Stomach (tissue), 9 donors: ENCODE data around the gene TSLP. TPM values are rescaled to one million over a fixed set of nuclear protein-coding genes. Genes with fewer than 3 reads are reported as not detected.

ENCODE experiments used
- DNase-seq, 2 donors: peaks; one replicate each; pipeline versions ENCODE4 v3.0.0 to v3.0.0-alpha.2; 2013 to 2019
- H3K27ac ChIP-seq, 5 donors: fragments of 200-600 bp in 4 of 5; sonication (generic) in 4 of 5; one replicate each; pipeline ENCODE4 v1.5.1; 2013 to 2019; ENCODE audit warnings: mild to moderate bottlenecking in 1 of 5, moderate library complexity in 1 of 5
- H3K27me3 ChIP-seq, 3 donors: fragments of 200-600 bp; sonication (generic); one replicate each; pipeline ENCODE4 v1.5.1; 2017 to 2019; ENCODE audit warnings: mixed run types in 1 of 3
- H3K36me3 ChIP-seq, 4 donors: fragments of 200-600 bp; sonication (generic); 1 replicate in 3 of 4; 2 replicates in 1 of 4; pipeline ENCODE4 v1.5.1; 2016 to 2019
- H3K4me1 ChIP-seq, 4 donors: fragments of 200-600 bp; sonication (generic); one replicate each; pipeline ENCODE4 v1.5.1; 2016 to 2019
- H3K4me3 ChIP-seq, 4 donors: fragments of 200-600 bp; sonication (generic) in 3 of 4; one replicate each; pipeline ENCODE4 v1.5.1; 2016 to 2019; ENCODE audit warnings: mild to moderate bottlenecking in 1 of 4
- H3K9me3 ChIP-seq, 4 donors: fragments of 200-600 bp; sonication (generic); one replicate each; pipeline ENCODE4 v1.5.1; 2016 to 2019
- EP300 ChIP-seq: sonication (generic); formaldehyde crosslinking; IDR thresholded peaks from one replicate; pipeline ENCODE4 v1.6.1; 2017; ENCODE audit warnings: antibody characterized with exemption
- POLR2A ChIP-seq, 4 donors: fragments of 450-650 bp; IDR thresholded peaks; one replicate each; pipeline ENCODE4 v1.6.1; 2016; ENCODE audit warnings: antibody characterized with exemption in 4 of 4, control low read depth in 2 of 4, mild to moderate bottlenecking in 1 of 4, moderate library complexity in 1 of 4
- POLR2AphosphoS5 ChIP-seq, 3 donors: sonication (generic); formaldehyde crosslinking; IDR thresholded peaks; one replicate each; pipeline ENCODE4 v1.6.1; 2016; ENCODE audit warnings: antibody characterized with exemption in 3 of 3
- WGBS, 5 donors: extraction: QIAGEN DNeasy Blood & Tissue Kit in 3 of 5; methylation state at CpG; one replicate each; pipeline versions ENCODE4 v1.1.5 to v1.1.7; 2013 to 2018; 5-methylcytosine and 5-hydroxymethylcytosine counted together
- intact Hi-C: fragments of 100-400 bp; cut with DNase I; formaldehyde crosslinking; loops from one replicate; pipeline ENCODE4 v1.15.1; 2023; ENCODE audit warnings: low total_unique reads
- polyA plus RNA-seq, 3 donors: library from polyadenylated mRNA; stranded (reverse); fragments of 200-250 nt; gene quantifications; one replicate each; pipeline ENCODE4 v1.2.3, GENCODE V29; 2013
- total RNA-seq, 5 donors: library from RNA; depleted of rRNA; stranded (reverse); fragments of >200 nt; gene quantifications; one replicate each; pipeline versions ENCODE4 v1.1.0 to v1.2.3, GENCODE V29; 2014 to 2016
- TF ChIP-seq, protein P1 (sequence below), 7 experiments: fragments of 450-650 bp in 4 of 7; fragments of 200-600 bp in 3 of 7; sonication (generic) in 3 of 7; IDR thresholded peaks; one replicate each; pipeline ENCODE4 v1.5.1; 2016 to 2019; ENCODE audit warnings: antibody characterized with exemption in 7 of 7, control low read depth in 2 of 7, mild to moderate bottlenecking in 1 of 7
- donor health status: healthy with polysubstance abuse.
- donor health status: Bipolar disorder and iron deficiency.
- donor health status: healthy.

The TSLP gene
- total and polyA plus RNA-seq, 8 donors, result 0.37 to 18.1 (median 3.1) TPM; not detected in 2

DNA sequence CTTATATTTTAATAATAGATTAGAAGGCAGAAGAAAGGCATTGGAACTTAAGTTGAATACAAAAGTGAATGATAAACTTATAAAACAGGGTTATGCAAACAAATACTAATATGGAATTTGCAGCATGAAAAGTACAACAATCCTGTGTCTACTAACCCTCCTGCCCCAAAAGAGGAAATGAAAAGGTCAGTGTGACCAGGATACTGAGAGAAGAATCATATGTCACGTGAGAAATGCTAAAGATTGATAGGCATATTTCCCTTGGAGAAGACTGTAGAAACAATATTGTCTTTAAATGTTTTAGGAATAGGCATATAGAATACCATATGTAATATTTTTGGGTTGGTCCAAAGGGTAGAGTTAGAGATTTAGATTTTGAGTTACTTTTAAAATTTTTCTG is 24.5 kb downstream of the TSLP start:
- H3K4me1 ChIP-seq, result peaks cover 13 to 33% (median 27%) of the 10 kb centered on the region in 4 donors
- no peak overlapping the region for H3K4me3 ChIP-seq
- H3K27ac ChIP-seq, result no peak overlapping the region
- intact Hi-C loops, result loop anchor here (10.0 kb wide), 1 partner anchor 341 kb away; no protein-coding TSS in a partner anchor
- H3K27me3 ChIP-seq, result no peaks in the 10 kb centered on the region
- no peak for TF ChIP-seq EP300
- TF ChIP-seq POLR2A (IDR thresholded peaks at IDR 0.05), result no peak
- TF ChIP-seq, protein P1, sequence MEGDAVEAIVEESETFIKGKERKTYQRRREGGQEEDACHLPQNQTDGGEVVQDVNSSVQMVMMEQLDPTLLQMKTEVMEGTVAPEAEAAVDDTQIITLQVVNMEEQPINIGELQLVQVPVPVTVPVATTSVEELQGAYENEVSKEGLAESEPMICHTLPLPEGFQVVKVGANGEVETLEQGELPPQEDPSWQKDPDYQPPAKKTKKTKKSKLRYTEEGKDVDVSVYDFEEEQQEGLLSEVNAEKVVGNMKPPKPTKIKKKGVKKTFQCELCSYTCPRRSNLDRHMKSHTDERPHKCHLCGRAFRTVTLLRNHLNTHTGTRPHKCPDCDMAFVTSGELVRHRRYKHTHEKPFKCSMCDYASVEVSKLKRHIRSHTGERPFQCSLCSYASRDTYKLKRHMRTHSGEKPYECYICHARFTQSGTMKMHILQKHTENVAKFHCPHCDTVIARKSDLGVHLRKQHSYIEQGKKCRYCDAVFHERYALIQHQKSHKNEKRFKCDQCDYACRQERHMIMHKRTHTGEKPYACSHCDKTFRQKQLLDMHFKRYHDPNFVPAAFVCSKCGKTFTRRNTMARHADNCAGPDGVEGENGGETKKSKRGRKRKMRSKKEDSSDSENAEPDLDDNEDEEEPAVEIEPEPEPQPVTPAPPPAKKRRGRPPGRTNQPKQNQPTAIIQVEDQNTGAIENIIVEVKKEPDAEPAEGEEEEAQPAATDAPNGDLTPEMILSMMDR (IDR thresholded peaks at IDR 0.05), result no peak
- TF ChIP-seq POLR2AphosphoS5 (IDR thresholded peaks at IDR 0.05), result no peak
- no peak for DNase-seq
- H3K36me3 ChIP-seq, result peaks cover 5 to 59% (median 50%) of the 10 kb centered on the region in 4 donors
- 80 to 91% (median 90%) methylated on average over 1 of the region's 1 CpG for WGBS, 5 donors
- no peaks in the 10 kb centered on the region for H3K9me3 ChIP-seq

DNA sequence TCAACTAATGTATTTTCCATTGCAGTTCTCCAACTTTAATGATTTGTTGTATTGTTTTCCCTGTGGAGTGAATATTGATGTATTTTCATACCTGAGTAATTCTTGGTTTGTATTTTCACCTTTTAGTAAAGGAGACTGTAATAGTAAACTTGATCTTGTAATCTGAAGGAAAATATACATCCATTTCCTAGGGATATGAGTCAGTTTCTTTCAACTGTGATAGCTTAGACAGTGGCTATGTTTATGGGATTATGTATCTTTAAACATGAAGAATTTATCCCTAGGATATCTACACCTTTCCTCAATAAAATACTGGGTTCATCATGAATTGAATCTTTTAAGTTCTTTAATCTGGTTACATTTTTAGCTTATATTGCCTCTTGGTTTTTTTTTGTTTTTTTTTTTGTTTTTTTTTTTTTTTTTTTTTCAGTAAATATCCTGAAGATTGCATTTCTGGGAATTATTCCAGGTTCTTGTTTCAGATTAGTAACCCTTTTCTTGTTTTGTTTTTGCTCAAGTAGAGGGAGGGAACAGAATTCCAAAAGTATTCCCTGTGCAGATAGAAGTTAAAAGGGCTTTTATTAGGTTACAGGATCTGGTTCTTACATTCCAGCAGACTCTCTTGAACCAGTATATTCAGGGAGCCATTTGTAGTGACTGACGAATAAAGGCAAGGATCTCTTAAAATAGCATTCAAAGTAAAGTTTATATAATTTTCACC is 27.7 kb downstream of the TSLP start:
- DNase-seq, result no peak
- TF ChIP-seq EP300 (no peak), POLR2A (IDR thresholded peaks at IDR 0.05) (no peak), POLR2AphosphoS5 (IDR thresholded peaks at IDR 0.05) (no peak)
- TF ChIP-seq, protein P1 (IDR thresholded peaks at IDR 0.05), result no peak
- WGBS, 5 donors, result 0 to 79% (median 52%) methylated on average over 1 of the region's 1 CpG
- no peaks in the 10 kb centered on the region for H3K27me3 ChIP-seq
- peaks cover 19 to 91% (median 82%) of the 10 kb centered on the region in 4 donors for H3K36me3 ChIP-seq
- H3K27ac ChIP-seq, result no peak overlapping the region
- no peak overlapping the region for H3K4me3 ChIP-seq
- no peaks in the 10 kb centered on the region for H3K9me3 ChIP-seq
- intact Hi-C loops, result loop anchor here (10.0 kb wide), 1 partner anchor 344 kb away; no protein-coding TSS in a partner anchor
- peaks cover under 1 to 11% (median 5%) of the 10 kb centered on the region in 4 donors for H3K4me1 ChIP-seq

DNA sequence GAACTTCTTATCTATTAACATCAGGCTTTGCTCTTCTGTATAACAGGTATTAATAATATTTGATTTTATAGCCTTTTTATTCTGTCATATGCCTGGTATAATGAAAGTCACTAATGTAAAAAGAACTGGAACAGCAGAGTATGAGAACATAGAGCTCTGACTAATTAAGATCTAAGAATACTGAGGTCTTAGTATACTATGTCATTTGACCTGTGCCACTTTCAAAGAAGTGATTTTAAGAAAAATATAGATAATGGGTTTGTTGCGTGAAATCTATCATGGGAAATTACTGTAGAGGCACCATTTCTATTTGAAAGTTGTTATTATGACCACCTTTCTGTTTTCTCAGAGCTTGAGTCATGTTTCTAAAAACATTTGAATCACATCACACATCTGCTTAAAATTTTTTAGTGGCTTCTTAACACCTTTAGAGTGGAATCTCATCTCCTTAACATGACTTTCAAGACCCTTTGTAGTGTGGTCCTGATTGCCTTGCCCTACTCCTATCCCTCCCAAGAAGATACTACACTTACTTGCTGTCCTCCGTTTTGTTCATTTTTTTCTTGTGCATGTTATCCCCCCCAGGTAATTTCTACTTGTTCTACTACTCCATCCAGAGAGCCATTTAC is 34.9 kb downstream of the TSLP start:
- no peak overlapping the region for H3K27ac ChIP-seq
- H3K9me3 ChIP-seq, result no peaks in the 10 kb centered on the region
- H3K4me3 ChIP-seq, result no peak overlapping the region
- WGBS, 5 donors, result 92 to 98% (median 97%) methylated on average over 2 of the region's 2 CpGs
- peaks cover 0 to 8% (median 2%) of the 10 kb centered on the region in 4 donors for H3K4me1 ChIP-seq
- intact Hi-C loops, result no loop called here
- H3K36me3 ChIP-seq, result peaks cover 32 to 100% (median 92%) of the 10 kb centered on the region in 4 donors
- no peak for TF ChIP-seq EP300
- TF ChIP-seq POLR2AphosphoS5 (IDR thresholded peaks at IDR 0.05), result no peak
- TF ChIP-seq, protein P1 (IDR thresholded peaks at IDR 0.05), result no peak
- no peaks in the 10 kb centered on the region for H3K27me3 ChIP-seq
- DNase-seq, result no peak

DNA sequence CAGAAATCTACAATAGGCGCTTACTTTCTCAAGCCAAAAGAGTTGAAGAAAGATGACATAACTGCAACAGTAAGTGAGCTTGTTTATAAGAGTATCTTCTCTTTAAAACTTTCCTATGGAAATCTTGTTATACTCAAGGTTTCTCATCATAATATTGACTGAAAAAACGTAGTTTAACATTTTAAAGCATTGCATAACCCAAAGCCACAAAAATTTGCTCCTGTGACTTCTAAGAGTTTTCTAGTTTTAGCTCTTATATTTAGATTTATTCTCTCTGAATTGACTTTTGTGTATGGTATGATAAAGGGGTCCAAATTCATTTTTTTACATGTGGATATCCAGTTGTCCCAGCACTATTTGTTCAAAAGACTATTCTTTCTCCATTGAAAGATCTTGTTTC is 35.9 kb downstream of the TSLP start:
- no peaks in the 10 kb centered on the region for H3K9me3 ChIP-seq
- TF ChIP-seq EP300, result no peak
- TF ChIP-seq POLR2A (IDR thresholded peaks at IDR 0.05), result no peak
- 80 to 88% (median 85%) methylated on average over 2 of the region's 2 CpGs for WGBS, 5 donors
- intact Hi-C loops, result no loop called here
- H3K36me3 ChIP-seq, result peaks cover 25 to 100% (median 92%) of the 10 kb centered on the region in 4 donors
- DNase-seq, result no peak
- H3K27me3 ChIP-seq, result no peaks in the 10 kb centered on the region
- peaks cover 0 to 8% (median 2%) of the 10 kb centered on the region in 4 donors for H3K4me1 ChIP-seq
- no peak overlapping the region for H3K4me3 ChIP-seq
- H3K27ac ChIP-seq, result no peak overlapping the region
